GM21360 (cell line): ENCODE measurements around the gene FGFR3.

Experiments used
- ATAC-seq: cut with Tn5 transposase; IDR thresholded peaks from one replicate; pipeline ENCODE4 v1.9.1; 2021; ENCODE audit warnings: mild to moderate bottlenecking, moderate library complexity; ENCODE audit not compliant: unreplicated experiment

The FGFR3 gene

GRCh38 chr4:1792832-1793495 is at the start of gene FGFR3:
Gene FGFR3 (plus strand): TSS chr4:1793293. CDS start chr4:1793935, 642 bp downstream.
- no peak for ATAC-seq

DNA sequence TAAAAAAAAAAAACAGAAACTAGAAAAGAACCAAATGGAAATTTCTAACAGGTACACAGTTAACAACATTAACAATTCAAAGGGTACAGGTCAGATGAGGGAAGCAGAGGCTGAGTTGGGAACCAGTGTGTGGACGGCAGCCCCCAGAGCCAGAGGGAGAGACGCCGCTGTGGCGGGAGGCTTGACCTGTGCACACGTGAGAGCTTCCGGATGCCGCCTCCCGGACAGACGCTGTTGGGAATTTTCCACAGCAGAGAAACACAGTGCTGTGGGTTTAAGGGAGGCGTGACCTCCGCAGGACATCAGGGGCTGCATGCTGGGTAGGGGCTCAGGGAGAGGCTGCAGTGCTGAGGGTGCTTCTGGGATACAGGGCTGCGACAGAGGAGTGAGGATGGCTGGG is 49.5 kb upstream of the FGFR3 start:
- no peak for ATAC-seq

DNA sequence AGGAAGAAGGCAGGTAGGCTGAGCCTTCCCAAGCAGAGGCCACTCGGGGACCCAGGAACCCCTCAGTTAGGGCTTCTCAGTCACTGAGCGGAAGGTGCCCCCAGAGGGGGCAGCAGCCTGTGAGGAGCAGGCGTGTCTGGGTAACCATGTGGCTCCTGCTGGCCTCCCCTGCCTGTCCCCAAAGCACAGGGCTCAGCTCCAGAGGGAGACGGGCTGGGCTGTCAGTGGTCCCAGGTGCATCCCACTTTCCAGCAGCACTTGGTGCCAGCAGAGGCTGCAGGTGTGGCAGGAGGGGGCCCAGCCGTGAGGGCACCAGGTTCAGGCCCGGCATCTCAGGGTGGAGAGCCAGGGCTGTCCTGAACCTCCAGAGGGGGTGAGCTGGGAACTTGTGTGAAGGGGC is 49.1 kb upstream of the FGFR3 start:
- ATAC-seq = no peak

DNA sequence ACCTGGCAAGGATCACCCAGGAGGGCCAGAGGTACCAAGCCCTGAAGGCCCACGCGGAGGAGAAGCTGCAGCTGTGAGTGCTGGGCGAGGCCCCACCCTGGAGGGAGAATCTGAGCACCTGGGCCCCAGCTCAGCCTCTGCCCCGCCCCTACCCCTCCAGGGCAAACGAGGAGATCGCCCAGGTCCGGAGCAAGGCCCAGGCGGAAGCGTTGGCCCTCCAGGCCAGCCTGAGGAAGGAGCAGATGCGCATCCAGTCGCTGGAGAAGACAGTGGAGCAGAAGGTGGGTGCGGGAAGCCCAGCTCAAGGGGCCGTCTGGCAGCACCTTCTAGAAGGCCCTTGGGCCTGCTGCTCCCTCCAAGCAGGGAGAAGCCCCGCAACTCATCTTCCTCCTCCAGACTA is 48.5 kb upstream of the FGFR3 start:
- no peak for ATAC-seq

GRCh38 chr4:1745165-1745564 is 47.9 kb upstream of the FGFR3 start:
- no peak for ATAC-seq

GRCh38 chr4:1745697-1746096 is 47.4 kb upstream of the FGFR3 start:
- no peak for ATAC-seq

GRCh38 chr4:1746265-1746691 is 46.8 kb upstream of the FGFR3 start:
- ATAC-seq = peak; percentile 52

DNA sequence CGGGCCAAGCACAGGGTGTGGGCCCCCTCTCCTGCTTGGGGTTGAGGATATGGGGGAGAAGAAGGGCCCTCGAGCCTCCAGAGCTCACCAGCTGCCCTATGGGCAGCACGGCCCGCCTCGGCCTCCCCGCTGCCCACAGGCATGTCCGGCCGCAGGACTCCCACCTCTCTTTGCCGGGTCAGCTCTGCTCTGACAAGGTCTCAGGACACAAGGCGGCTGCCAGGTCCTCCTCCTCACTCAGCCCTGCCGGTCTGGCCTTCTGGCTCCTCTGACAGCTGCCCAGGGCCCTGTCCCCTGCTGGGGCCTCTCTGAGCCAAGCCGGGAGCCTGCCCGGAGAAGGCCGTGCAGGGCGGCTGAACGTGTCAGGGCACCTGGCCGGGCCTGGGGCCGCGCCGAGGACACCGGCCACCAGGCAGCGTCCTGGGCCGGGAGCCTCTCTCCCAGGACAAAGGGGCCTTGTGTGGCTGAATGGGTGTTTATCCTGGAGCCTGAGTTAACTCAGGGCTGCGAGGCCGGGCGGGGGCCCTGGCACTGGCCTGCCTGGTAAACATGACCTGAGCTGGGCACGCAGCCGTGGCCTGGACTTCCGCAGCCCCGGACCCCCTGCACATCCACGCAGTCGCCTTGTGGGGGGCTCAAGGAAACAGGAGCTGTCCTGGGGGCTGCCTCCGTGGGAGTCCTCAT is 46.0 kb upstream of the FGFR3 start:
- no peak for ATAC-seq

DNA sequence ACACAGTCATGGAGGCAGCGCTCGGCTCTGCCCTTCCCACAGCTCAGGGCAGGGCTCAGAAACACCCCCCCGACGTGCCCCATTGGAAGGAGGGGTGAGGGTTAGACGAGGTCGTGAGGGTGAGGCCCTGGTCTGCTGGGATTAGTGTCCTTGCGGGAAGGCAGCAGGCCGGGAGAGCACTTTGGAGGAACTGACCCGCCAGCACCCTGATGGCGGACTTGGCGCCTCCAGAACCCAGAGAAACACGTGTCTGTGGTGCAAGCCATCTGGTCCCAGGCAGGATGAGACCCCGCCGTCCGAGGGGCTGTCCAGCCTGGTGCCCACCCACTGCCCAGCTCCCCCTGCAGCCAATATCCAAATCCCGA is 45.5 kb upstream of the FGFR3 start:
- no peak for ATAC-seq

- no peak for ATAC-seq
These were observed 44.6 kb upstream of the FGFR3 start for GRCh38 chr4:1748465-1748995.

GRCh38 chr4:1749370-1749769 is 43.7 kb upstream of the FGFR3 start:
- ATAC-seq = no peak

DNA sequence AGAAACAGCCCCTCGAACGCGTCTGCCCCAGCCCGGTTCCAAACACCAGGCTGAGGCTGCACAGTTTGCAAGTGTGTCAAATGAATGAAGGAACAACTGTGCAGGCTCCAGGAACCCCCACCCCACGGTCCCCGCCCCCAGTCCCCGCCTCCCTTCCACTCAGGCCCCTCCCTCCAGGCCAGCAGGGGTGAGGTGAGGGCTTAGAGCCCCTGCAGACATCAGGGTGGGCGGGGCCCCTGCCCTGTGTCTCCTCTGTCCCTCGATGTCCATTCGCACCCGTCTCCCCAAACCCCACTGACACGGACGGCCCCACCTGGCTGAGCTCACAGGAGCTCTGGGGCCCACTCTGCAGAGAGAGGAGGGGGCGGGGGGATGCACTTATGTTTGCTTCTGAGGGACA is 43.3 kb upstream of the FGFR3 start:
- no peak for ATAC-seq

GRCh38 chr4:1750381-1751154 is 42.5 kb upstream of the FGFR3 start:
- no peak for ATAC-seq

- ATAC-seq = no peak
These were observed 41.8 kb upstream of the FGFR3 start for GRCh38 chr4:1751155-1751918.

DNA sequence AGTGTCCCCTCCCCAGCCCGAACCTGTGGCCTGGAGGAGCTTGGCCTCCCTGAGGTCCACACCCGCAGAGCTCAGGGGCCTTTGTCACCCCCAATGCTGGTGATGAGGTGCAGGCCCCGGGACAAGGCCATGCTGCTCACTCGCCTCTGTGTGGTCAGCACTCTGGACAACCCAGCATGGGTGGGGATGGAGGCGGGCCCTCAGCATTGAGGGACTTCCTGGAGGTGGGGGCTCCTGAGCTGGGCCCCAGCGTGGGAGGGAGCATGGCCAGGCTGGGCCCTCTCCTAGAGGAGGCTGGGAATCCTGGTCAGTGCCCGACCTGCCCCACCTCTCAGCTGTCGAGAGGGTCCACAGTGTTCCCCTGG is 41.2 kb upstream of the FGFR3 start:
- no peak for ATAC-seq

DNA sequence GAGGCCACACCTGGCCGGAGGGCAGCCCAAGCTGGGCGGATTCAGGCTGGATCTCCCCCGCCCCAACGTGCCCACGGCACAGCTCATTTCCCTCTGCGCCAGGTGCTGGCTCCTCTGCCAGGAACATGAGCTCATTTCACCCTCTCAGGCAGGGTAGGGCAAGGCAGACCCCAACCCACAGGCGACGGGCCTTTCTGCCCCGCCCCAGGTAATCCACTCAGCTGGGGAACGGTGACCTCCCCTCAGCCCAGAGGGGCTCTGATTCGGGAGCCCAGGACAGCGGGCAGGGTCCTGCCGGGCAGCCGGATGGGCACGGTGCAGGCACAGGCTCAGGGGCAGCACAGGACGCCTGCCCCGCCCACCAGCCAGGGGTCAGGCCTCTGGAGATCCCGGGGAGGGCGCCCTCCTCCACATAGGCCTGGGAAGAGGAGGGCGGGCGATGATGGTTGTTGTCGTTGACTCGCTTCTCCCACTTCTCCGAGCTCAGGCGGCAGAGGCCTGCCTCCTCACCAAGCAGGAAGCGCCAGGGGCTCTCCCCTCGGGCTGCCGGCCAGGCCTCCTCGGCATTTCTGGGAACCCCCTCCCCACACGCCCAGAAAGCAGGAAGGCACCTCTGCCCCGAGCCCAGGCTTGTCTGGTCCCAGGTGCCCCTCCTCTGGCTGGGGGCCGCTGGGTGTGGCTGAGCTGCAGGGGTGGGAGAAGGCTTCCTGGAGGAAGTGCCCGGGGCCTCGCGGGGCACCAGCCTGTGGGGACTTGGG is 40.6 kb upstream of the FGFR3 start:
- ATAC-seq = no peak

DNA sequence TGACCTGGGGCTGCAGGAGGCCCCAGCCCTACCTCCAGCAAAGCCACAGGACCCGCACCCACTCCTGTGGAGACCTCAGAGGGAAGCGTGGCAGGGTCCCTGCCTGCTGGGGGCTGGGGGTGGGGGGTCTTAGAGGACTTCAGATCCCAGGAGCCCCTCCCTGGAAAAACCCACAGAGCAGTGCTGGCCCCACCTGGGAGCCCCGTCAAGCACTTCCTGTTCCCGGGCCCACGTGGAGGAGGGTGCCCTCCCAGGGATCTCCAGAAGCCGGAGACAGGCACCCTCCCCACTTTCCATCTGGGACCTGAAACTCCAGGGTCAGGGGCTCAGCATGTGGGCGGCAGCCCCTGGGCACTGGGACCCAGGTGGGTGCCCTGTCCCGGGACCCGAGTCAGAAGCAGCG is 39.8 kb upstream of the FGFR3 start:
- no peak for ATAC-seq

- no peak for ATAC-seq
These were observed 39.3 kb upstream of the FGFR3 start for GRCh38 chr4:1753697-1754311.

DNA sequence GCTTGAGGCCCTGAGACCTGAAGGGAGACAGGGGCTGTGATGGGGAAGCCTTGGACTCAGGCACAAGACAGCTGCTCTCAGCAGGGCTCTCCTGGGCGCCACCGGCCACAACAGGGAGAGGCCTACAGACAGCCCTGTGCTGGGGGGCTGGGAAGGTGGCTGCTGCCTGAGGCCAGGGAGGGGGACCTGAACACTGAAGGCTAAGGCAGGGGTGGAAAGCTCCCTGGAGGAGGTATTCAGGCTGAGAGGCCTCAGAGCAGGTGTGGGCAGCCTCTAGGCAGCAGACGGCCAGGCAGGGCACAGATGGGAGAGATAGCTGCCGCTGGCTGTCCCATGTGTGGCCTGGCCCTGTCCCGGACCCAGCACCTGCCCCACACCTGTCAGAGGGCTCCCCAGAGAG is 38.8 kb upstream of the FGFR3 start:
- no peak for ATAC-seq

DNA sequence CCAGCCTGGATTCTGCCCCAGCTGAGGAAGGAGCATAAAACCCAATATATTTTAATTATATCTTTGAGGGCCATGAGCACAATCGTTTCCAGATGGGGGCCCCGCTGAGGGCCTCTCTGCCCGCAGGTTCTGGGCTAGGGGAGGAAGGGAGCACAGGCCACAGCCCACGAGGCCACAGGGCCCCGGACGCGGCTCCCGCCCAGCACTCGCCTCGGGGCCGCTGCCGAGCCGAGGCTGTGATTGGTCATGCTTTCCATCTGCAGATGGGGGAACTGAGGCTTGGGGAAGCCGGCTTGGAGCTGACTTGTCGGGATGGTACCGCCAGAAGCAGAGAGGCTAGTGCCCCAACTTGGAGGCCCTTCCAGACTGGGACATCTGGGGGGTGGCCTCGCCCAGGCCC is 37.8 kb upstream of the FGFR3 start:
- no peak for ATAC-seq
